ENCODE data around the gene IL17RB.

Gene IL17RB

GRCh38 chr3:53846134-53846850, at the start of gene IL17RB, which contains the start of gene CHDH:
Gene IL17RB, plus strand, starts transcription at chr3:53846568. Its CDS starts 21 bp downstream, at chr3:53846589.
Gene CHDH, minus strand, starts transcription at chr3:53846419. Its CDS starts 22,411 bp downstream, at chr3:53824008.
- peaks cover 18% of the 10 kb centered on the region for H3K27me3 ChIP-seq (ENCODE audit: control insufficient read depth, insufficient read depth, low read length)
- no peak within 1 kb of the TSS for H3K27ac ChIP-seq (ENCODE audit: low read length)
- H3K9me3 ChIP-seq (ENCODE audit: control insufficient read depth, low read depth, low read length): no peaks in the 10 kb centered on the region
- peak within 1 kb of the TSS; percentile 69 for H3K4me3 ChIP-seq (ENCODE audit: low read length)
- H3K9ac ChIP-seq (ENCODE audit: low read length): peak within 1 kb of the TSS; percentile 64
- H3K4me1 ChIP-seq (ENCODE audit: control insufficient read depth, low read depth, low read length): peaks cover 43% of the 10 kb centered on the region
- peaks cover 3% of the 10 kb centered on the region for H3K36me3 ChIP-seq (ENCODE audit: control insufficient read depth, low read depth, low read length)

- H3K9ac ChIP-seq (ENCODE audit: low read length): no peak overlapping the region
- no peaks in the 10 kb centered on the region for H3K36me3 ChIP-seq (ENCODE audit: control insufficient read depth, low read depth, low read length)
- no peak overlapping the region for H3K4me3 ChIP-seq (ENCODE audit: low read length)
- H3K4me1 ChIP-seq (ENCODE audit: control insufficient read depth, low read depth, low read length): peaks cover 3% of the 10 kb centered on the region
- H3K9me3 ChIP-seq (ENCODE audit: control insufficient read depth, low read depth, low read length): no peaks in the 10 kb centered on the region
- no peaks in the 10 kb centered on the region for H3K27me3 ChIP-seq (ENCODE audit: control insufficient read depth, insufficient read depth, low read length)
- H3K27ac ChIP-seq (ENCODE audit: low read length): no peak overlapping the region
Observed at GRCh38 chr3:53798144-53798543, 48.2 kb upstream of the IL17RB start.

DNA sequence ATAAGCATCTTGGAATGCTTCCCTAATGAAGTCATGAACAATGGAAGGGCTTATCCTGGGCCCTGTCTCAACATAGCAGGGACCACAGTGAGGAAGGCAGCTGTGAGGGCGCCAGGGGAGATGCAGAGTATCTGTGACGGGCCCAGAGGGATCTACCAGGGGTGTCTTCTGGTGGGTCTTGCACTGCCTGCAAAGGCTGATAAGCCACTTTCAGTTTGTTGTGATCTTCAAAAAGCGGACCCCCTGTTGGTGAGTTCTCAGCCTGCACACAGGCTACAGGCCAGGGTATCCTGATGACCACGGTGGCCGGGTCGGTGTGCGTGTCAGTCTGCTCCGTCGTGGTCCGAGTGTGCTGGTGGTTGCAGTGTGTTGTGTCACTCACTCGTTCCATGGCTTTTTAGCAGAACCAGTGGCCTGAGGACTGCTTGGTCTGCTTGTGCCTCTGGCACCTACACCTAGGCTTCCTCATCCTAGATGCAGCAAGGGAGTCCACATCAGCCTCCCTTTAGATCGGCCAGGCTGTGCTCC, 47.0 kb upstream of the IL17RB start:
- Histone ChIP-seq H3K9me3 (ENCODE audit: control insufficient read depth, low read depth, low read length) (no peaks in the 10 kb centered on the region), H3K4me3 (ENCODE audit: low read length) (no peak overlapping the region), H3K4me1 (ENCODE audit: control insufficient read depth, low read depth, low read length) (peaks cover 3% of the 10 kb centered on the region), H3K9ac (ENCODE audit: low read length) (no peak overlapping the region), H3K27me3 (ENCODE audit: control insufficient read depth, insufficient read depth, low read length) (no peaks in the 10 kb centered on the region), H3K27ac (ENCODE audit: low read length) (no peak overlapping the region), H3K36me3 (ENCODE audit: control insufficient read depth, low read depth, low read length) (no peaks in the 10 kb centered on the region)

- Histone ChIP-seq H3K9me3 (ENCODE audit: control insufficient read depth, low read depth, low read length) (no peaks in the 10 kb centered on the region), H3K27me3 (ENCODE audit: control insufficient read depth, insufficient read depth, low read length) (no peaks in the 10 kb centered on the region), H3K9ac (ENCODE audit: low read length) (no peak overlapping the region), H3K4me1 (ENCODE audit: control insufficient read depth, low read depth, low read length) (no peaks in the 10 kb centered on the region), H3K36me3 (ENCODE audit: control insufficient read depth, low read depth, low read length) (no peaks in the 10 kb centered on the region), H3K4me3 (ENCODE audit: low read length) (no peak overlapping the region), H3K27ac (ENCODE audit: low read length) (no peak overlapping the region)
Observed at GRCh38 chr3:53800041-53800906, 46.1 kb upstream of the IL17RB start.

DNA sequence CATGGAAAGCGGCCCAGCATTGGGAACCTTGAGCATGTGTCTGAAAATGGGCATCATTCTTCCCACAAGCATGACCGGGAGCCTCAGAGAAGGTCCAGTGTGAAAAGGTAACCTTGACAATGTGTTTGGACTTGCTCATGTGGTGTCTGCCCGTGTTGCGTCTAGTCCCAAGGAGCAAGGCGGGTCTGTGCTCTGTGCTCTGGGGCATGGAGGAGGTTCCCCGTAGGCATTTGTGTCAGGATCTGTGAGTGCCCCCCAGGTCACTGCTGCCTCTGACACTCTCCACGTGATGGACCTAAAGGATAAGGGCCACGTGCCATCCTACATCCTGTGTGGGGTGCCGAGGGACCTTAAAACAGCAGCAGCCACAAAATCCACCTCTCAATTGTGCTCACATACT, 45.0 kb upstream of the IL17RB start:
- no peak overlapping the region for H3K9ac ChIP-seq (ENCODE audit: low read length)
- H3K4me3 ChIP-seq (ENCODE audit: low read length): no peak overlapping the region
- H3K9me3 ChIP-seq (ENCODE audit: control insufficient read depth, low read depth, low read length): no peaks in the 10 kb centered on the region
- H3K27me3 ChIP-seq (ENCODE audit: control insufficient read depth, insufficient read depth, low read length): no peaks in the 10 kb centered on the region
- no peaks in the 10 kb centered on the region for H3K4me1 ChIP-seq (ENCODE audit: control insufficient read depth, low read depth, low read length)
- H3K36me3 ChIP-seq (ENCODE audit: control insufficient read depth, low read depth, low read length): no peaks in the 10 kb centered on the region
- no peak overlapping the region for H3K27ac ChIP-seq (ENCODE audit: low read length)

GRCh38 chr3:53802256-53802880, 44.0 kb upstream of the IL17RB start:
- Histone ChIP-seq H3K27me3 (ENCODE audit: control insufficient read depth, insufficient read depth, low read length) (no peaks in the 10 kb centered on the region), H3K9ac (ENCODE audit: low read length) (no peak overlapping the region), H3K9me3 (ENCODE audit: control insufficient read depth, low read depth, low read length) (no peaks in the 10 kb centered on the region), H3K27ac (ENCODE audit: low read length) (no peak overlapping the region), H3K36me3 (ENCODE audit: control insufficient read depth, low read depth, low read length) (no peaks in the 10 kb centered on the region), H3K4me3 (ENCODE audit: low read length) (no peak overlapping the region), H3K4me1 (ENCODE audit: control insufficient read depth, low read depth, low read length) (no peaks in the 10 kb centered on the region)

- no peaks in the 10 kb centered on the region for H3K9me3 ChIP-seq (ENCODE audit: control insufficient read depth, low read depth, low read length)
- no peaks in the 10 kb centered on the region for H3K4me1 ChIP-seq (ENCODE audit: control insufficient read depth, low read depth, low read length)
- no peak overlapping the region for H3K9ac ChIP-seq (ENCODE audit: low read length)
- H3K36me3 ChIP-seq (ENCODE audit: control insufficient read depth, low read depth, low read length): no peaks in the 10 kb centered on the region
- no peaks in the 10 kb centered on the region for H3K27me3 ChIP-seq (ENCODE audit: control insufficient read depth, insufficient read depth, low read length)
- no peak overlapping the region for H3K27ac ChIP-seq (ENCODE audit: low read length)
- no peak overlapping the region for H3K4me3 ChIP-seq (ENCODE audit: low read length)
Observed at GRCh38 chr3:53803124-53803815, 43.1 kb upstream of the IL17RB start.

- Histone ChIP-seq H3K4me1 (ENCODE audit: control insufficient read depth, low read depth, low read length) (no peaks in the 10 kb centered on the region), H3K27me3 (ENCODE audit: control insufficient read depth, insufficient read depth, low read length) (no peaks in the 10 kb centered on the region), H3K9me3 (ENCODE audit: control insufficient read depth, low read depth, low read length) (no peaks in the 10 kb centered on the region), H3K4me3 (ENCODE audit: low read length) (no peak overlapping the region), H3K36me3 (ENCODE audit: control insufficient read depth, low read depth, low read length) (no peaks in the 10 kb centered on the region), H3K9ac (ENCODE audit: low read length) (no peak overlapping the region), H3K27ac (ENCODE audit: low read length) (no peak overlapping the region)
Observed at GRCh38 chr3:53803816-53804695, 42.3 kb upstream of the IL17RB start.

DNA sequence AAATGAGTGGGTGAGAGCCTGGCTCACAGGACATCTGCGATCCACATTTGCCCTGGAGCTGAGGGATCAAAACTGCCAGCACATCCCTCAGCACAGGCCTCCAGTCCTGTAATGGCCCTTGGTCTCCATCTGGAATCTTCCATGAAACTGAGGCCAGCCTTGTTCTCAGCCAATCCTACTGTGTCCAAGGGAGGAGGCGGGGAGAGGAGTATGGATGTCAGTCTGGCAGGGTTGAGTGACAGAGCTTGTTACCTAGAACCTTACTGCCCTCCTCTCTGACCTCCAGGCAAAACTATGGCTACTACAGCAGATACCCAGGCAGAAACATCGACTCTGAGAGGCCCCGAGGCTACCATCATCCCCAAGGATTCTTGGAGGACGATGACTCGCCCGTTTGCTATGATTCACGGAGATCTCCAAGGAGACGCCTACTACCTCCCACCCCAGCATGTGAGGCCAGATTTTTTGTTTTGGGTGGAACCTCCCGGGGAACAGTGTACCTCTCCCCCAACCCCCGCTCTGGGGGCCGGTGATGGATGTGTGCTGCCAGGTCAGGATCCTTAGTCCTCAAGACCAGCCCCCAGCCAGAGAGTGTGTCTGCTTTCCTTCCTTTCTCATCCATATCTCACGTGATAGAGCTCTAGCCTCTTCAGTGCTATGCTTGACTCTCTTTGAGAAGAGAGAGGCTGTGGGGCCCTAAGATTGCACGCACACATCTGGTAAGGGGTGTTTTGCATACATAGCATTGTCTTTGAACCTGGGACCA, 41.5 kb upstream of the IL17RB start:
- no peaks in the 10 kb centered on the region for H3K27me3 ChIP-seq (ENCODE audit: control insufficient read depth, insufficient read depth, low read length)
- H3K9ac ChIP-seq (ENCODE audit: low read length): no peak overlapping the region
- no peaks in the 10 kb centered on the region for H3K9me3 ChIP-seq (ENCODE audit: control insufficient read depth, low read depth, low read length)
- no peak overlapping the region for H3K4me3 ChIP-seq (ENCODE audit: low read length)
- H3K4me1 ChIP-seq (ENCODE audit: control insufficient read depth, low read depth, low read length): no peaks in the 10 kb centered on the region
- H3K36me3 ChIP-seq (ENCODE audit: control insufficient read depth, low read depth, low read length): no peaks in the 10 kb centered on the region
- no peak overlapping the region for H3K27ac ChIP-seq (ENCODE audit: low read length)
